DMS79 (cell line): ENCODE measurements around the gene CNOT6.

ENCODE experiments used
- DNase-seq: peaks from one replicate; lab custom pipeline; 2025; lab: John Stamatoyannopoulos, UW

Gene CNOT6

DNA sequence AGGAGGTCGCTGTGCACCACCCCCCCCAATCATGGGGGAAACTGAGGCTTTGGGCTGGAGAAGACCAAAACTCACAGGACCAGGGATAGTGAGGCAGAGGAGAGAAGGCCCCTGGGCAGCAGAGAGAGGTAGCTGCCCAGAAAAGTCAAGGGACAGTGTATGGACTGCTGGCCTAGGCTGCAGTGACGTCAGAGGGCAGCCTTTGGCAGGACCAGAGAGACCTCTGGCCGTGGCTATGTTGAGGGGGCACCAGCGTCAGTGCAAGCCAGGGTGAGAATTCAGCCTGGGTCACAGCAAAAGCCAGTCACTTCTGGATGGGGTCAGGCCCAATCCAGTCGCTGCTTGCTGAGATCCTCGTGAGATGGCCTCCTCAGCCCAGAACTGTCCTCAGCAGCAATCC, 128.7 kb downstream of the CNOT6 start:
- no peak for DNase-seq

DNA sequence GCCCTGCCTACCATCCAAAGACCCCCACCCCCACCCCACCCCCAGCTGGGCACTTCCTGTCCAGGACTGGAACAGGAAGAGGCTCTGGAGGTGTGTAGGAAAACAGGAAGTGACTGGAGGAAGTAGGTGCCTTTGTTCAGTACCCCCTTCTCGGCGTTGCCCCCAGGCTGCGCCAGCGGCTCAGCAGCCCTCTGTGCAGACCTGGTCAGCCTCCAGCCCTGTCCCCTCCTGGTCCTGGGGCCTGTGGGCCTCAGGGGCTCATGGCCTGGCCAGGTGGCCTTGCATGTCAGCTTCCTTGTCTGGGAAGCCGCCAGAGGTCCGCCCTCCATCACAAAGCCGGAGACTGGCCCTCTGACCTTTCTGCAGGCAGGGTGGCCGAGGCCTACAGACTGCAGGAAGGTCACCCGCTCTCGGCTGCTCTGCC, 129.2 kb downstream of the CNOT6 start:
- DNase-seq = no peak

GRCh38 chr5:180623844-180624243, 129.7 kb downstream of the CNOT6 start:
- no peak for DNase-seq

- no peak for DNase-seq
These were observed 130.4 kb downstream of the CNOT6 start for GRCh38 chr5:180624587-180624986.

DNA sequence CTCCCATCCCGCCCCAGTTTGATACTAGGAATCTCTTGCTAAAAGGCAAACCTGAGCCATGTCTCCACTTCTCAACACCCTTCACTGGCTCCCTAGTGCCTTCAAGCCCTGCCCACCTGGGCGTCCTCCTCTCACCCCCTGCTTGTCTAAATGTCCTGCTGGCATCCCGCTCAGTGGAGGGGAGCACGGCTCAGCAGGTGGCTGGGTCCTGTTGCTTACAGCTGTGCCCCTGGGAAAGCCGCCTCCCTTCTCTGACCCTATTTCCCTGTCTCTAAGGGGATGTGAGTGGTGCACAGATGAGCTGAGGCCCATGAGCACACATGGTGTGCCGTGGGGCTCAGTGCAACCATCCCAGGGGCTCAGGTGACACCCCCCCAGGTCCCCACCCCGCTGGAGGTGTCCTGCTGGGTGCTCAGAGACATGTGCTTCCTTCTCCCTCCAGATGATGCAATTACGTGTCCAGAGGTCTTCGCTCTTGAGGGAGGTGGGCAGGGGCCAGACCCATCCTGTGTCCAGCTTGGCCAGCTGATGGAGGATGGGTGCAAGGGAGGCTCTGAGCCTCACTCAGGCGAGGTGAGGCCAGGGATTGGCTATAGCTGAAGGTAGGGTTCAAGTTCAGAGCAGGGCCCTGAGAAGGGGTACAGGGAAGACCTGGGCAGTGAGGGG, 131.1 kb downstream of the CNOT6 start:
- DNase-seq = no peak

DNA sequence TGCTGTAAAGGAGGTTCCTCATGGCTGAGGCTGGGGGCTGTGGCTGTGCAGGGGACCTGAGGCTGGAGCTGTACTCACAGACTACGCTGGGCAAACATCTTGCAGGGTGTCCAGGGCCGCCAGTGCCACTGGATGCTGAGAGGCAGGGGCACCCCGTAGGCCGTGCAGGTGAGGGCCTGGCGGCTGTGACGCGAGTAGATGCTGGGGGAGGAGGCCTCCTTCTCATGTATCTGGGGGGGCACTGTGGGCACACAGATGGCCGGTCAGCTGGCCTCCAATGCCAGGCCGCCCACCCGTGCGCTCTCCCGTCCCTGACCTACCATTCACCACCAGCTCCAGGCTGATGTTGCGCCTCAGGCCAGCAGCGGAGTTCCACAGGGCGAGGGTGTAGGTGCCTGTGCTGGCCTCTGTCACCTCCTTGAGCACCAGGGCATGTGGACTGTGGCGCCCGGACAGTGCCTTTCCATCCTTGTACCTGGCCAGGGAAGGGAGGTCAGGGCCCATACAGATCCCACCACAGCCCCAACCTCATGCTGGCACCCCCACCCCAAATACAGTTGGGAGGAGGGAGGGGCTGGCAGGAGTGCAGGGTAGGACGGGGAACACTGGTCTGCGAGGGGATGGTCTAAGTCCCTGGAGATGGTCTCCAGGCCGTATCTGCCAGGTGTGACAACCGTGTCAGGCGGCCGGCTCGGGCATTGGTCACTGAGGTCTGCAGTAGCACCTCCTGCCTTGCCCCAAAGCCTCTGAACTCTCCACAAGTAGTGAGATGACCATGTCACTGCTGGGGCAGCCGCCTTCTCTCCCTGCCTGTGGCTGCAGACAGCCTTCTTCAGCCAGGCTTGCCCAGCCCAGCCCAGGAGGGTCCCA, 131.8 kb downstream of the CNOT6 start:
- DNase-seq = no peak

- DNase-seq = no peak
These were observed 132.6 kb downstream of the CNOT6 start for GRCh38 chr5:180626661-180627385.

- no peak for DNase-seq
These were observed 133.4 kb downstream of the CNOT6 start for GRCh38 chr5:180627386-180628120.
